Measurements from ENCODE around the gene AKR1D1. TPM values are rescaled to one million over a fixed set of nuclear protein-coding genes. Genes with fewer than 3 reads are reported as not detected.

The AKR1D1 gene
- total and polyA plus RNA-seq, 8 donors: not detected

- Histone ChIP-seq H3K9me3 (no peaks in the 10 kb centered on the region), H3K4me3 (no peak overlapping the region), H3K36me3 (no peaks in the 10 kb centered on the region), H3K4me1 (no peaks in the 10 kb centered on the region), H3K27ac (no peak overlapping the region), H3K27me3 (no peaks in the 10 kb centered on the region)
- no peak for DNase-seq
- intact Hi-C loops (cut with DNase I; ENCODE audit: low total_unique reads): no loop called here
- 93 to 98% (median 96%) methylated on average over 23 of the region's 23 CpGs for WGBS, 5 donors
- TF ChIP-seq POLR2AphosphoS5 (IDR thresholded peaks at IDR 0.05) (no peak), POLR2A (IDR thresholded peaks at IDR 0.05) (no peak), CTCF (IDR thresholded peaks at IDR 0.05) (no peak), EP300 (IDR thresholded peaks at IDR 0.05) (no peak)
Measured at GRCh38 chr7:138122162-138122561, 45.9 kb downstream of the AKR1D1 start.

- no peak overlapping the region for H3K4me3 ChIP-seq
- WGBS, 5 donors: 47 to 73% (median 69%) methylated on average over 2 of the region's 2 CpGs
- no peak overlapping the region for H3K27ac ChIP-seq
- H3K27me3 ChIP-seq: no peaks in the 10 kb centered on the region
- DNase-seq: no peak
- no peak for TF ChIP-seq EP300 (IDR thresholded peaks at IDR 0.05)
- TF ChIP-seq POLR2A (IDR thresholded peaks at IDR 0.05): no peak
- no peak for TF ChIP-seq CTCF (IDR thresholded peaks at IDR 0.05)
- TF ChIP-seq POLR2AphosphoS5 (IDR thresholded peaks at IDR 0.05): no peak
- H3K36me3 ChIP-seq: no peaks in the 10 kb centered on the region
- no peaks in the 10 kb centered on the region for H3K4me1 ChIP-seq
- intact Hi-C loops (cut with DNase I; ENCODE audit: low total_unique reads): no loop called here
- peaks cover 0 to 18% (median 8%) of the 10 kb centered on the region in 4 donors for H3K9me3 ChIP-seq
Measured at GRCh38 chr7:138125119-138125518, 48.9 kb downstream of the AKR1D1 start.

GRCh38 chr7:138125598-138126111, 49.4 kb downstream of the AKR1D1 start:
- no peak for TF ChIP-seq CTCF (IDR thresholded peaks at IDR 0.05)
- no peak for TF ChIP-seq POLR2AphosphoS5 (IDR thresholded peaks at IDR 0.05)
- TF ChIP-seq EP300 (IDR thresholded peaks at IDR 0.05): no peak
- TF ChIP-seq POLR2A (IDR thresholded peaks at IDR 0.05): no peak
- Histone ChIP-seq H3K4me1 (no peaks in the 10 kb centered on the region), H3K27ac (no peak overlapping the region), H3K9me3 (peaks cover 0 to 20% (median 8%) of the 10 kb centered on the region in 4 donors), H3K27me3 (no peaks in the 10 kb centered on the region), H3K36me3 (no peaks in the 10 kb centered on the region), H3K4me3 (no peak overlapping the region)
- WGBS, 5 donors: 42 to 58% (median 54%) methylated on average over 2 of the region's 2 CpGs
- peak in 1 of 2 donors; percentile 27 for DNase-seq
- intact Hi-C loops (cut with DNase I; ENCODE audit: low total_unique reads): no loop called here

GRCh38 chr7:138126928-138127327, 50.7 kb downstream of the AKR1D1 start:
- no peak for DNase-seq
- intact Hi-C loops (cut with DNase I; ENCODE audit: low total_unique reads): no loop called here
- WGBS, 5 donors: 62 to 89% (median 84%) methylated on average over 2 of the region's 2 CpGs
- no peaks in the 10 kb centered on the region for H3K36me3 ChIP-seq
- H3K9me3 ChIP-seq: peaks cover 0 to 20% (median 8%) of the 10 kb centered on the region in 4 donors
- TF ChIP-seq CTCF (IDR thresholded peaks at IDR 0.05): no peak
- no peak for TF ChIP-seq EP300 (IDR thresholded peaks at IDR 0.05)
- no peak for TF ChIP-seq POLR2AphosphoS5 (IDR thresholded peaks at IDR 0.05)
- no peak for TF ChIP-seq POLR2A (IDR thresholded peaks at IDR 0.05)
- H3K27ac ChIP-seq: no peak overlapping the region
- no peaks in the 10 kb centered on the region for H3K27me3 ChIP-seq
- H3K4me1 ChIP-seq: no peaks in the 10 kb centered on the region
- H3K4me3 ChIP-seq: no peak overlapping the region

All from stomach (tissue), 9 donors.